MM.1S (cell line): Measurements from ENCODE around the gene GAS2L2.

Experiments used
- DNase-seq: peaks from one replicate; pipeline ENCODE4 v3.0.0-alpha.2; 2015
- H2AFZ ChIP-seq: fragments of 300-600 bp; sonication (generic); 2 replicates; pipeline ENCODE4 v1.6.0; 2016; ENCODE audit warnings: antibody characterized with exemption, low read length
- H3F3A ChIP-seq: fragments of 300-600 bp; sonication (generic); 2 replicates; pipeline ENCODE4 v1.6.1; 2016; ENCODE audit warnings: mild to moderate bottlenecking, antibody characterized with exemption, low read length, moderate library complexity, mixed read lengths; ENCODE audit not compliant: insufficient read depth
- H3K27ac ChIP-seq: fragments of 300-600 bp; sonication (generic); 2 replicates; pipeline ENCODE4 v1.5.1; 2016; ENCODE audit warnings: mild to moderate bottlenecking, low read length
- H3K27me3 ChIP-seq: fragments of 300-600 bp; sonication (generic); replicated peaks from 2 replicates; pipeline ENCODE4 v1.6.0; 2016; ENCODE audit warnings: low read length; ENCODE audit not compliant: insufficient read depth
- H3K36me3 ChIP-seq: fragments of 300-600 bp; sonication (generic); replicated peaks from 2 replicates; pipeline ENCODE4 v1.6.1; 2016; ENCODE audit warnings: mild to moderate bottlenecking, low read length, mixed read lengths; ENCODE audit not compliant: insufficient read depth
- H3K4me1 ChIP-seq: fragments of 300-600 bp; sonication (generic); 2 replicates; pipeline ENCODE4 v1.6.1; 2016; ENCODE audit warnings: low read length, mixed read lengths
- H3K4me2 ChIP-seq: fragments of 300-600 bp; sonication (generic); 2 replicates; pipeline ENCODE4 v1.6.0; 2016; ENCODE audit warnings: low read depth, low read length
- H3K4me3 ChIP-seq: fragments of 300-600 bp; sonication (generic); 2 replicates; pipeline ENCODE4 v1.5.1; 2016; ENCODE audit warnings: low read length, mixed read lengths
- H3K79me2 ChIP-seq: fragments of 300-600 bp; sonication (generic); 2 replicates; pipeline ENCODE4 v1.6.1; 2016; ENCODE audit warnings: mixed run types, low read length, mixed read lengths
- H3K9ac ChIP-seq: fragments of 300-600 bp; sonication (generic); 2 replicates; pipeline ENCODE4 v1.6.1; 2016; ENCODE audit warnings: low read length, mixed read lengths
- H3K9me2 ChIP-seq: fragments of 300-600 bp; sonication (generic); replicated peaks from 2 replicates; pipeline ENCODE4 v1.6.1; 2016; ENCODE audit warnings: mild to moderate bottlenecking, low read length, mixed read lengths; ENCODE audit not compliant: insufficient read depth
- H3K9me3 ChIP-seq: fragments of 300-600 bp; sonication (generic); replicated peaks from 2 replicates; pipeline ENCODE4 v1.6.1; 2016; ENCODE audit warnings: mild to moderate bottlenecking, low read length, mixed read lengths; ENCODE audit not compliant: insufficient read depth
- H4K20me1 ChIP-seq: fragments of 300-600 bp; sonication (generic); 2 replicates; pipeline ENCODE4 v1.6.1; 2016; ENCODE audit warnings: mild to moderate bottlenecking, low read length, moderate library complexity, mixed read lengths; ENCODE audit not compliant: insufficient read depth
- CTCF ChIP-seq: fragments of 300-600 bp; sonication (generic); IDR thresholded peaks from 2 replicates; pipeline ENCODE4 v1.5.1; 2016; ENCODE audit warnings: antibody characterized with exemption, low read length, mixed read lengths
- EZH2 ChIP-seq: fragments of 300-600 bp; sonication (generic); optimal IDR thresholded peaks from 2 replicates; pipeline ENCODE3; 2017; ENCODE audit warnings: low read depth, mild to moderate bottlenecking, antibody characterized with exemption, low read length, mixed read lengths
- EZH2phosphoT487 ChIP-seq: fragments of 300-600 bp; sonication (generic); IDR thresholded peaks from 2 replicates; pipeline ENCODE4 v1.6.1; 2018; ENCODE audit warnings: antibody characterized with exemption, low read length

The GAS2L2 gene

GRCh38 chr17:35734396-35734795 is 18.6 kb downstream of the GAS2L2 start:
- TF ChIP-seq EZH2 (no peak), EZH2phosphoT487 (no peak), CTCF (no peak)
- no peak overlapping the region for H3K27ac ChIP-seq
- no peak overlapping the region for H3K4me3 ChIP-seq
- no peak overlapping the region for H3K4me2 ChIP-seq
- no peak overlapping the region for H3K9ac ChIP-seq
- H3K9me3 ChIP-seq, result no peaks in the 10 kb centered on the region
- no peaks in the 10 kb centered on the region for H4K20me1 ChIP-seq
- no peak for DNase-seq
- H3K4me1 ChIP-seq, result no peaks in the 10 kb centered on the region
- H2AFZ ChIP-seq, result no peak overlapping the region
- H3K27me3 ChIP-seq, result no peaks in the 10 kb centered on the region
- H3K36me3 ChIP-seq, result no peaks in the 10 kb centered on the region
- H3K9me2 ChIP-seq, result no peaks in the 10 kb centered on the region
- no peaks in the 10 kb centered on the region for H3K79me2 ChIP-seq
- H3F3A ChIP-seq, result no peaks in the 10 kb centered on the region

DNA sequence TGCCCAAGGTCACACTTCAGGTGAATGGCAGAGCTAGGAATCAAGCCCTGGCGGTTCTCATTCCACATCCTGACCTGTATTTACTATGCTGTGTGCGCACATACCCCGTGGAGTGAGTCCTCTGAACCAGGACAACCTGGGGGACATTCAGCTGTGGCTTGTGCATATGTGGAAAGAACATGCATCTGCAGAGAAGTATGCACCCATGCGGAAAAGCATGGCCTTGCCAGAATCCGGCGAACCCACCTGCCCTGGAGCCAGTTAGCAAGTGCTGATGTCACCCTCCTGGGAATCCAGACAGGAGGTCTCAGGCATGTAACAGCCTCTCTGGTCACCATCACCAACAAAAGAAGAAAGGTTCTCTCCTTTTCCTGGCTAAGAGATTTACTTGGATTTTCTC is 19.7 kb downstream of the GAS2L2 start:
- H3K79me2 ChIP-seq, result no peaks in the 10 kb centered on the region
- no peak overlapping the region for H3K27ac ChIP-seq
- H3K9me2 ChIP-seq, result no peaks in the 10 kb centered on the region
- no peaks in the 10 kb centered on the region for H3K36me3 ChIP-seq
- no peaks in the 10 kb centered on the region for H3F3A ChIP-seq
- H3K4me1 ChIP-seq, result no peaks in the 10 kb centered on the region
- no peak for TF ChIP-seq EZH2
- no peak for TF ChIP-seq CTCF
- no peak for TF ChIP-seq EZH2phosphoT487
- DNase-seq, result no peak
- no peak overlapping the region for H3K4me3 ChIP-seq
- no peaks in the 10 kb centered on the region for H4K20me1 ChIP-seq
- no peak overlapping the region for H3K4me2 ChIP-seq
- H3K9me3 ChIP-seq, result no peaks in the 10 kb centered on the region
- H3K9ac ChIP-seq, result no peak overlapping the region
- H3K27me3 ChIP-seq, result no peaks in the 10 kb centered on the region
- H2AFZ ChIP-seq, result no peak overlapping the region

DNA sequence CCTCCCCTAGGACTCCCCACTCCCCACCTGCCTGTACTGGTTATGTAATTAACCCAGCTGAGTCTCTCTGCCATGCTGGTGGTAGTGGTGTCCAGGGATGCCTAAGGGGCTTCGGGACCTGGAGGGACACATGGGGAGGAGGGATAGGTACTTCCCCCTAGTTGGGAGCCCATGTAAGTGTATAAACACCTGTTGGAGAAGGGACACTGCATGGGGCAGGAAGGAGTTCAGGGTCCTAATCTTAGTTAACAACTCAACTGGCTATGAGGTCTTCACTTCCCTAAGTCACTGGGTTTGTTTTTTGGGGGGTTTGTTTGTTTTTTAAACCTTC is 20.3 kb downstream of the GAS2L2 start:
- Histone ChIP-seq H3K36me3 (no peaks in the 10 kb centered on the region), H3K4me3 (no peak overlapping the region), H3K4me2 (no peak overlapping the region), H3K27me3 (no peaks in the 10 kb centered on the region), H2AFZ (no peak overlapping the region), H3K9me2 (no peaks in the 10 kb centered on the region), H3K27ac (no peak overlapping the region), H3K9me3 (no peaks in the 10 kb centered on the region), H3K79me2 (no peaks in the 10 kb centered on the region), H4K20me1 (no peaks in the 10 kb centered on the region), H3K4me1 (peaks cover 3% of the 10 kb centered on the region; the same call in 1 of the 2 replicates), H3F3A (no peaks in the 10 kb centered on the region), H3K9ac (no peak overlapping the region)
- TF ChIP-seq CTCF, result no peak
- no peak for TF ChIP-seq EZH2
- no peak for TF ChIP-seq EZH2phosphoT487
- no peak for DNase-seq
